SIG-M5 treated with dmso at 0.1 percent for 504 hours (cell line): Measurements from ENCODE around the gene PDE11A.

Experiments used
- DNase-seq: peaks from one replicate; lab custom pipeline; 2025; ENCODE audit not compliant: unreplicated experiment; lab: John Stamatoyannopoulos, UW

Gene PDE11A

DNA sequence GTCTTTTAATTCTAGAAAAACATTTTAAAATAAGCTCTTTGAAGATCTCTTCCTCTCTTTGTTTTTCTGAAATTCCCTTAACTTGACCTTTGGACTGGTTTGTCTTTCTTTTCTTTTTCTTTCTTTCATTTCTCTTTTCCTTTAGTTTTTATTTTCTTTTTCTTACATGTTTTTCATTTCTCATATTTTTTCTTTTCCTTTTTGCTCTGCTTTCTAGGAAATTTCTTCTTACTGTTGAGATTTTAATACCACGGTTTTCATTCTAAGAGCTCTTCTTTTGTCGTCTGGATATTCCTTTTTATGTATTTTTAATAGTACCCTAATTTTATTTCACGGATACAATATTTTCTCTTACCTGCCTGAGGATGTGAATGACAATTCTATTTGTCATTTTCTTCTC, 342.2 kb downstream of the PDE11A start:
- no peak for DNase-seq

DNA sequence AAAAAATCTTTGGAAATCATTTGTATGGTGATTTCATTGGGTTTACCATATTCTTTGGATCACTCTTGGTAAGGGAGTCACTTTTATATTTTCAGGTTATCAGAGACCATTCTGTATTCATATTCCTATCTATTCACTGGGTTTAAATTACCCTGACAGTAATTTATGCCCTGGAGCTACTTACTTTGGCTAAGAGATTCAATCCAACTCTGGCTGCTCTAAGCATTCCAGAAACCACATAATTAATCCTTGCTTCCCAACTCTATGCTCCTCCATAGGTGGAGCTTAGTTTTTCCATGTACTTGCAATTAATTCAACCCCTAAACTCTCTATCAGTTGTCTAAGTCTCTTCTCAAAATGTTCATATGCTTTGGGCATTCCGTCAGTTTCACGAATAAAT, 343.7 kb downstream of the PDE11A start:
- no peak for DNase-seq

- DNase-seq: no peak
Observed at GRCh38 chr2:177728399-177728765, 344.2 kb downstream of the PDE11A start.

DNA sequence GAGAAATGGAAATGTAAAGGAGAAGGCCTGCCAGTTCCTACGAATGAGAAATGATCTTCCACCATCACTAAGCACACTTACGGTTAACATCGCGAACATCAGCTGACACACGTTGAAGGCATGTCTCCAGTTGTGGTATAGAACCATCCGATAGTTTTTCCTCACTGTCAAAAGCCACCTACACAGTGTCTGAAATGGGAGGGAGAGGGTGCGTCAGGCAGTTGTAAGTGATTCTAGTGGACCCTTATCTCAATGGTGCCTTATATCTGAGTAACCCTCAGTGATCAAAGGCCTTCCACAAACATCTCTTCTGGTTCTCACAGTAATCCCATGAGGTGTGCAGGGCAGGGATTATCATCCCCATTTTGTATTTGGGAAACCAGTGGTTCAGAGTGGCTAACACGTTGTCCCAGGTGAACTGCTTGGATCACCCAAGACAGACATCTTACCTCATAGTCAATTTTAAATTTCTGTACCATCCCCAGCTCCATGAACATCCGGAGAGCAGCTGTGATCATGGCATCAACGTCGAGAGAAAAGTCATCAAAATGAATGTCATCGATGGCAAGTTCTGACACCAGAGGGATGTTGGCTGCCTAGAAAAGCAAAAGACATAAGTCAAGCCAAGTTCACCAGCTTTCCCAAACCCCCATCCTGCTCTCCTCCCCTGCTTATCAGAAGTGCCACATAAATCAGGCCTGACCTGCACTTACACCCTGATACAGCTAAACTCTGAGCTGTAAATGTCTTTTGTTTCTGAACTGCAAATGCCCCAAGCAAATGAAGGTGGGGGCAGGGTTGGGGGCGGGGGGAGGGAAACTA, 344.8 kb downstream of the PDE11A start:
- no peak for DNase-seq

- no peak for DNase-seq
Observed at GRCh38 chr2:177726931-177727348, 345.6 kb downstream of the PDE11A start.

- peak; percentile 48 for DNase-seq
Observed at GRCh38 chr2:177724398-177725287, 347.9 kb downstream of the PDE11A start.

GRCh38 chr2:177723235-177723634, 349.3 kb downstream of the PDE11A start:
- DNase-seq: no peak

GRCh38 chr2:177721818-177722567, 350.6 kb downstream of the PDE11A start:
- no peak for DNase-seq

DNA sequence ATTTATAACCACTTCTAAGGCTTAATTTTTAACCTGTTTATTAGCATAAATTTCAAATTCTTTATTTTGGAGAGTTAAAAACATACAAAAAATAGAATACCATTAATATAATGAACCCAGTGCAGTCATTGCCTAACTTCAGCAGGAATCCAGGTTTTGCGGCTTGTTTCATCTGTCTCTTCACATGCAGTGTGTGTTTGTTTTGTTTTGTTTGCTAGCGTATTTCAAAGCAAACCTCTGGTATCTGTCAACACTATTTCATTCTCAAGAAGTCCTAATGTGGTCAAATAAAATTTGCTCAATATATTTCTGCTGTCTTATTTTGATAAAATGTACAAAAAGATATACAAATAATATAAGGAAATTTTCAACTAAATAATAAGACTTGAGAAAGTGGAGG, 351.5 kb downstream of the PDE11A start:
- DNase-seq: no peak

- DNase-seq: no peak
Observed at GRCh38 chr2:177717831-177718618, 354.6 kb downstream of the PDE11A start.

- DNase-seq: no peak
Observed at GRCh38 chr2:177716484-177716883, 356.1 kb downstream of the PDE11A start.

- no peak for DNase-seq
Observed at GRCh38 chr2:177715771-177716170, 356.8 kb downstream of the PDE11A start.

DNA sequence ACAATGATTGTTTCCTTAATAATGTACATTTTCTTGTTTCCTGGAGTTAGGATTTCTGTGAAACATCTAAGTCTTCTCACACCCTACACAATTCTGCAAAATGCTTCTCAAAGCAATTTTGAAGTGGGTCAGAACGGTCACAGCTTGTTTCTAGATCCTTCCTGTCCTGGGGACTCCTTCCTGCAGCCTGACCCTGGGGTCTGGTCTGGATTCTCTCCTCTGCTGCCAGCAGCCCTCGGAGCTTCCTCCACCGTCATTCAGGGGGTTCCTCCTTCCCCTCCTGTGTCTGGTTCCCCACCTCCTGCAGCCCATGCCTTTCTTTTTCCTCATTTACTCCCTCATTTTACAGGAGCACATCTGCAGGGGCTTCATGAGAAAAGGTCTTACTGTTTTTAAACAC, 357.9 kb downstream of the PDE11A start:
- no peak for DNase-seq

- no peak for DNase-seq
Observed at GRCh38 chr2:177712462-177712861, 360.1 kb downstream of the PDE11A start.

DNA sequence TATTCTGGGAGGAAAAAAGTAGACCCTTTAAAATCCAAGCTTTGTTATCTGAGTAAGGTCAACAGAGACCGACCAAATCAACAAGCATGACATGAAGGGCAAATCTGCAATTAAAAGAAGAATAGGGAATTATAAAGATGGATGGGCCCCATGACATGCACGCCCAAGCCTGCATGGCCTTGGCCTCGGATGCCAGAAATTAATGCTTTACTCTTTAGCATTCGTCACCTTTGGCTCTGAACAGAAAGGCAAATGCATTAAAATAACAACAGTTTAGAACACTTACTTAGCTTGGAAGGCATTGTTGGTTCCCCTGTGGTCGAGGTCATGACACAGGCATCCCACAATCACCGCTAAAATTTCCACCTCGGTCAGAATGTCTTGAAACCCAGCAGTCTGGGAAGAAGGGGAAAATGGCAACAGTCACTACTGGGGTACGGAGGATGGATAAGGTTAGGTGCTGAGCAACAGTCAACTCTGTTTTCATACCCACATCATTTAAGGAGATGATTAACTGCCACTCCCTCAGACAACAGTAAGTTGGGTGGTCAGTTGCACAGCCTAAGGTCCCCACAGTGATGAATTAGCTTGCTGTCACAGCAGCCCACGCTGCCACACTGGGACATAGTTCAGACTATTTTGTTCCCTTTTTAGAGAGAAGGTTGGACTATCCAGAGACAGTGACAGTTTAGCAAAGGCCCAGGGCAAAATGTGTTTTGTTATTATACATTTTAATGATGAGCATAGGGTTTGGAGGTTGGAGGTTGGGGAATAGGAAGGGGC, 360.9 kb downstream of the PDE11A start:
- no peak for DNase-seq

DNA sequence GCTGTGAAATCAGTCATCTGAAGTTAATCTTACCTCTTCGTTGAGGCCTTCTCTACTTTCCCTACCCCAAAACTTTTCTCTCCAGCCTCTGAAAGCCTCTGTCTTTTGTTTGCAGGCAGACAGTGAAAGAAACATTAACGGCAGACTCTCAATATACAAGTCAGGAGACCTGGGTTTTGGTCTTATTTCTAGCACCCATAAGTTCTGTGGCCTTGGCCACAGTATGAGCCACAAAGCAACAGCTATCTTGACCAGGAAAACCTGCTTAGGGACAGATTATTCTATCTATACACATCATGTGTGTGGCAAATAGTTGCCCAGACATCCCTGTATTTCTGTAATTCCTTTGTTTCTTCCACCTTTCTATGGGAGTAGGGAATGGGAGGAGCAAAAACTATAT, 361.7 kb downstream of the PDE11A start:
- DNase-seq: no peak

- no peak for DNase-seq
Observed at GRCh38 chr2:177709986-177710401, 362.6 kb downstream of the PDE11A start.

- DNase-seq: no peak
Observed at GRCh38 chr2:177708660-177709444, 363.7 kb downstream of the PDE11A start.

DNA sequence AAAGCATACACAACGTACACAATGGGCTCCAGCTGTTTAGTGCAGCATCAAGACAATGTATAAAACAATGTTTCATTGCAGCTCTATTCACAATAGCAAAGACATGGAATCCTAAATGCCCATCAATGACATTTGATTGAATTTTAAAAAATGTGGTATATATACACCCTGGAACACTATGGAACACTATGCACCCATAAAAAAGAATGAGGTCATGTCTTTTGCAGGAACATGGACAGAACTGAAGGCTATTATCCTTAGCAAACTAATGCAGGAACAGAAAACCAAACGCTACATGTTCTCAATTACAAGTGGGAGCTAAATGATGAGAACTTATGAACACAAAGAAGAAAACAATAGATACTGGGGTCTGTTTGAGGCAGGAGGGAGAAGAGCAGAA, 364.5 kb downstream of the PDE11A start:
- no peak for DNase-seq
